GM21825 (cell line): ENCODE data around the gene LAMC3.
"Not testable (repeated sequence)": the region's sequence is repeated elsewhere in the genome, so short reads cannot be mapped to it uniquely, and the experiment has no call there.

Experiments
- ATAC-seq: cut with Tn5 transposase; IDR thresholded peaks from one replicate; pipeline ENCODE4 v1.9.1; 2021; ENCODE audit warnings: mild to moderate bottlenecking, moderate library complexity; ENCODE audit not compliant: unreplicated experiment

LAMC3 gene

GRCh38 chr9:130990978-130991777 is 17.8 kb upstream of the LAMC3 start:
- ATAC-seq = no peak

GRCh38 chr9:130991778-130992681 is 16.9 kb upstream of the LAMC3 start:
- ATAC-seq = no peak

GRCh38 chr9:130992682-130993032 is 16.3 kb upstream of the LAMC3 start:
- ATAC-seq = no peak

- no peak for ATAC-seq
Measured at GRCh38 chr9:130993303-130994030, 15.5 kb upstream of the LAMC3 start.

- no peak for ATAC-seq
Measured at GRCh38 chr9:130994135-130995085, 14.6 kb upstream of the LAMC3 start.

- no peak for ATAC-seq
Measured at GRCh38 chr9:130995086-130996011, 13.6 kb upstream of the LAMC3 start.

- no peak for ATAC-seq
Measured at GRCh38 chr9:130996205-130996604, 12.8 kb upstream of the LAMC3 start.

- ATAC-seq = no peak
Measured at GRCh38 chr9:130996676-130997394, 12.1 kb upstream of the LAMC3 start.

- ATAC-seq = no peak
Measured at GRCh38 chr9:130997395-130997684, 11.6 kb upstream of the LAMC3 start.

GRCh38 chr9:130997925-130998596 is 10.9 kb upstream of the LAMC3 start:
- ATAC-seq = no peak

- no peak for ATAC-seq
Measured at GRCh38 chr9:130998597-130999244, 10.3 kb upstream of the LAMC3 start.

- no peak for ATAC-seq
Measured at GRCh38 chr9:130999245-130999623, 9.7 kb upstream of the LAMC3 start.

- not testable (repeated sequence) for ATAC-seq
Measured at GRCh38 chr9:131000526-131000925, 8.4 kb upstream of the LAMC3 start.

- no peak for ATAC-seq
Measured at GRCh38 chr9:131001021-131001420, 8.0 kb upstream of the LAMC3 start.

GRCh38 chr9:131001990-131002389 is 7.0 kb upstream of the LAMC3 start:
- ATAC-seq = no peak

GRCh38 chr9:131006601-131007000 is 2.4 kb upstream of the LAMC3 start:
- ATAC-seq = no peak

- no peak for ATAC-seq
Measured at GRCh38 chr9:131008086-131008485, 888 bp upstream of the LAMC3 start.

- no peak for ATAC-seq
Measured at GRCh38 chr9:131008563-131008908, 438 bp upstream of the LAMC3 start.
